ENCODE measurements around the gene THTPA. TPM values are rescaled to one million over a fixed set of nuclear protein-coding genes. Genes with fewer than 3 reads are reported as not detected.
A peak's percentile ranks its signal among the peaks of the same experiment; 100 is the strongest.

Gene THTPA
- total and polyA plus RNA-seq, 2 of the 13 experiments (the other 11 are each of a cell fraction or from before 2014, with no cell fraction given), result 7.4 to 8.7 TPM

DNA sequence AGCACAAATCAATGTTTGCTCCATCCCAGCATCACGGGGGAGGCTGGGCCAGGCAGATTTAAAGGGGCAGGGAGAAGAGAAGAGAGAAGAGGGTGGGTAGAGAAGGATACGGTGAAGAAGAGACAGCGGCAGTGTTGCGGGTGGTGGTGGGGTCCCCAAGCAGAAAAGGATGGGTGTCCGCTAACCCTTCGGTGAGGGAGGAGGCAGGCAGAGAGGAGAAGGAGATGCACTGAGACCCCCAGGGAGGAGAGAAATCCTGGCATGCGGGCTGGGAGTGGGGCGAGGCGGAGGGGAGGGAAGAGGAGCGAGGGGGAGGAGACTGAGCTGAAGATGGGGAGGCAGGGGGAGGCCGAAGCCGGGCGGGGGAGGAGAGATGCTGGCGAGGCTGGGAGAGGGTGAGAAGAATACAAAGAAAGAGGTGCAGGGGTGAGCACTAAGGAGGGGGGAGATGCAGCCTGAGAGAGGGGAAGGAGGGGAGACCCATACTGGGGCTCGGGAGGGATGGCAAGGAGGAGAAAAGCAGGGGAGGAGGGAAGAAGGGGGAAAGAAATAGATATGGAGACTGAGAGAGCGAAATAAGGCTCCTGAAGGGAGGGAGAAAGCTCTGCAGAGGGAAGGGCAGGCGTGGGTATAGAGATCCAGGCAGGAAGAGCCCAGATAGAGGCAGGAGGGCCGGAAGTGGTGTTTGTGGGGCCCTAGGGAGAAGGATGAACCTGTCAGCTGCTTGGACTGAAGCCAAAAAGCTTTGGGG lies 22.7 kb downstream of the THTPA start, which contains the start of gene JPH4:
Gene JPH4, minus strand, starts transcription at position 231 of the 751 bp plus-strand sequence. CDS start 1,337 bp downstream, outside the sequence.
- ATAC-seq, result no peak
- ChIA-PET CTCF (ENCODE audit: low intra/inter-chr PET ratio, low total read pairs) (interaction anchor here (1.7 kb wide), 1 partner anchor 10 kb away, joined by 3 read pairs; no protein-coding TSS in a partner anchor), POLR2A (interaction anchor here (4.4 to 8.8 kb wide), 2 partner anchors 7 to 58 kb away, joined by 46 to 924 read pairs; partner anchors contain the start of gene DHRS2)
- in situ Hi-C loops (cut with HindIII; ENCODE audit: extremely low pct_ligation_motif_present, low pct_unique_long_range_greater_than_20kb), result no loop called here
- Histone ChIP-seq H4K20me1 (ENCODE audit: insufficient read depth, low read length) (no peaks in the 10 kb centered on the region), H3K36me3 (replicated peaks in 1 of 2; ENCODE audit: control insufficient read depth in 1 of 2, insufficient read depth in 2 of 2, low read length in 2 of 2) (no peaks in the 10 kb centered on the region), H2AFZ (ENCODE audit: low read length) (no peak within 1 kb of the TSS), H3K27ac (ENCODE audit: extremely low read length, insufficient read depth, low read length) (peak within 1 kb of the TSS; percentile 78), H3K4me3 (replicated peaks in 1 of 3; ENCODE audit: insufficient read depth in 1 of 3, low read depth in 2 of 3, low read length in 3 of 3) (no peak within 1 kb of the TSS), H3K27me3 (ENCODE audit: control insufficient read depth in 1 of 2, insufficient read depth in 2 of 2, low read length in 2 of 2) (no peaks in the 10 kb centered on the region), H3K9ac (ENCODE audit: insufficient read depth, low read depth, low read length) (no peak within 1 kb of the TSS), H3K4me2 (ENCODE audit: low read depth, low read length) (no peak within 1 kb of the TSS), H3K4me1 (ENCODE audit: insufficient read depth, low read length) (peaks cover 40% of the 10 kb centered on the region), H3K79me2 (ENCODE audit: insufficient read depth, low read length) (no peaks in the 10 kb centered on the region), H3K9me3 (ENCODE audit: low read length) (no peaks in the 10 kb centered on the region)
- TF ChIP-seq THAP11 (CRISPR knock-in tag; IDR thresholded peaks at IDR 0.05) (no peak), ZSCAN25 (CRISPR knock-in tag; IDR thresholded peaks at IDR 0.05) (0 out of 2 replicates have a peak, but pooled peaks have one; percentile 23), ZNF547 (CRISPR knock-in tag; IDR thresholded peaks at IDR 0.05) (no peak), SP4 (CRISPR knock-in tag; IDR thresholded peaks at IDR 0.05) (0 out of 2 replicates have a peak, but pooled peaks have one; percentile 24), TMF1 (CRISPR knock-in tag; IDR thresholded peaks at IDR 0.05; ENCODE audit: low read depth) (no peak)
- no TSS peak for BruUV-seq (replicated peaks)
- DNase-seq (ENCODE audit: low spot score), result no peak
- intact Hi-C loops (cut with micrococcal nuclease; ENCODE audit: unreplicated experiment), result no loop called here
- no peak for FAIRE-seq
- 62% methylated on average over 18 of the region's 18 CpGs for WGBS (ENCODE audit: low lambda C conversion rate)

- ChIA-PET CTCF (ENCODE audit: low intra/inter-chr PET ratio, low total read pairs) (interaction anchor here (1.7 kb wide), 1 partner anchor 11 kb away, joined by 3 read pairs; no protein-coding TSS in a partner anchor), POLR2A (interaction anchor here (1.3 to 8.8 kb wide), 4 partner anchors 7 to 57 kb away, joined by 4 to 924 read pairs (median 60); partner anchors contain the start of genes AP1G2 and DHRS2)
- intact Hi-C loops (cut with micrococcal nuclease; ENCODE audit: unreplicated experiment), result no loop called here
- Histone ChIP-seq H4K20me1 (ENCODE audit: insufficient read depth, low read length) (no peaks in the 10 kb centered on the region), H3K36me3 (replicated peaks in 1 of 2; ENCODE audit: control insufficient read depth in 1 of 2, insufficient read depth in 2 of 2, low read length in 2 of 2) (no peaks in the 10 kb centered on the region), H3K4me3 (replicated peaks in 1 of 3; ENCODE audit: insufficient read depth in 1 of 3, low read depth in 2 of 3, low read length in 3 of 3) (no peak overlapping the region), H3K27me3 (ENCODE audit: control insufficient read depth in 1 of 2, insufficient read depth in 2 of 2, low read length in 2 of 2) (no peaks in the 10 kb centered on the region), H2AFZ (ENCODE audit: low read length) (no peak overlapping the region), H3K79me2 (ENCODE audit: insufficient read depth, low read length) (no peaks in the 10 kb centered on the region), H3K9me3 (ENCODE audit: low read length) (no peaks in the 10 kb centered on the region), H3K9ac (ENCODE audit: insufficient read depth, low read depth, low read length) (no peak overlapping the region), H3K4me2 (ENCODE audit: low read depth, low read length) (no peak overlapping the region), H3K4me1 (ENCODE audit: insufficient read depth, low read length) (peaks cover 39% of the 10 kb centered on the region), H3K27ac (ENCODE audit: extremely low read length, insufficient read depth, low read length) (peak overlapping the region; percentile 78)
- ATAC-seq (no peak), DNase-seq (ENCODE audit: low spot score) (peak; percentile 27), FAIRE-seq (no peak)
- TF ChIP-seq PITX1 (CRISPR knock-in tag; IDR thresholded peaks at IDR 0.05), result 0 out of 2 replicates have a peak, but pooled peaks have one; percentile 20
- TF ChIP-seq HNRNPK (IDR thresholded peaks at IDR 0.05; ENCODE audit: low read depth, low read length, poor library complexity, severe bottlenecking), result peak; percentile 20
- no peak for TF ChIP-seq GTF3A (CRISPR knock-in tag; conservative IDR thresholded peaks at IDR 0.05)
- in situ Hi-C loops (cut with HindIII; ENCODE audit: extremely low pct_ligation_motif_present, low pct_unique_long_range_greater_than_20kb), result no loop called here
- BruUV-seq (replicated peaks), result no TSS peak
- WGBS (ENCODE audit: low lambda C conversion rate), result 72% methylated on average over 3 of the region's 3 CpGs
Observed at GRCh38 chr14:23579311-23579630, 23.2 kb downstream of the THTPA start.

Data from HepG2 (cell line).